Measurements from ENCODE around the gene RANGAP1.

The RANGAP1 gene

GRCh38 chr22:41217553-41218157 is 68.3 kb downstream of the RANGAP1 start:
- peak in 41 of 42 donors; percentile 28 to 84 (median 68) for DNase-seq
- intact Hi-C loops (cut with DNase I): no loop called here

DNA sequence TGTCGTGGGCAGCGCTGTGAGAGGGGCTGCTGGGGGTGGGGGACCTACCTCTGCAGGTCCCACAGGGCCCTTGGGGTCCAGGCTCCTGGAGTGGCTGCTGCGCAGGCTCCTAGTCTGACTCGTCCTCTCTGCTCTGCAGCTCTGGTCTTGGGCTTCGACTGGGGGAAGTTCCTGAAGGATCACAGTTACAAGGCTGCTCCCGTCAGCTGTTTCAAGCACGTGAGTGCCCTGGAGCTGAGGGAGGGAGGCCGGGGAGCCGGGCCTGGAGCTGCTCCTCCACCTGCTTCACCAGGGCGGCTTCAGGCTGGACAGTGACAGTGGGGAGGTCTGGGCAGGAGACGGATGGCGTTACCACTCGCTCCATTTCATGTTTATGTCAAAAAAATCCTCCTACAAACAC is 69.0 kb downstream of the RANGAP1 start:
- intact Hi-C loops (cut with DNase I): no loop called here
- DNase-seq: peak in 3 of 42 donors; percentile 23 to 45 (median 35)

- intact Hi-C loops (cut with DNase I): no loop called here
- no peak for DNase-seq
These were observed 70.1 kb downstream of the RANGAP1 start for GRCh38 chr22:41215926-41216325.

GRCh38 chr22:41215409-41215808 is 70.6 kb downstream of the RANGAP1 start:
- intact Hi-C loops (cut with DNase I): no loop called here
- no peak for DNase-seq

- DNase-seq: no peak
- intact Hi-C loops (cut with DNase I): no loop called here
These were observed 79.3 kb downstream of the RANGAP1 start for GRCh38 chr22:41206719-41207118.

GRCh38 chr22:41204992-41205900 is 80.7 kb downstream of the RANGAP1 start, which contains the start of gene L3MBTL2:
Gene L3MBTL2 (plus strand): TSS chr22:41205312. CDS start chr22:41205363, 51 bp downstream.
- peak; percentile 97 to 100 (median 100) for DNase-seq
- intact Hi-C loops (cut with DNase I): no loop called here

- intact Hi-C loops (cut with DNase I): no loop called here
- DNase-seq: no peak
These were observed 81.9 kb downstream of the RANGAP1 start for GRCh38 chr22:41204066-41204465.

DNA sequence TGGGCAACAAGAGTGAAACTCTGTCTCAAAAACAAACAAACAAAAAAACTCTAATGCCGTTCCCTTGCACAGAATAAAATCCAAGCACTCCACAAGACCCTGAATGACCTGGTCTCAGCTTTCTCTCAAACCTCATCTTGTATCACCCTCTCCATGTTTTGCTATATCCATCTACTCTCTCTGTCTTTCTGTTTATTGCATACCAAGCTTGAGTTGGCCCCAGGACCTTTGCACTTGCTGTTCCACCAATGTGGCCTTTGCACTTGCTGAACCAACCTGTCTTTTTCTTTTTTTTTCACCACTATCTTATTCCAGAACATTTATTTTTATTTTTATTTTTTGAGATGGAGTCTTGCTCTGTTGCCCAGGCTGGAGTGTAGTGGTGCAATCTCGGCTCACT is 82.9 kb downstream of the RANGAP1 start:
- intact Hi-C loops (cut with DNase I): no loop called here

DNA sequence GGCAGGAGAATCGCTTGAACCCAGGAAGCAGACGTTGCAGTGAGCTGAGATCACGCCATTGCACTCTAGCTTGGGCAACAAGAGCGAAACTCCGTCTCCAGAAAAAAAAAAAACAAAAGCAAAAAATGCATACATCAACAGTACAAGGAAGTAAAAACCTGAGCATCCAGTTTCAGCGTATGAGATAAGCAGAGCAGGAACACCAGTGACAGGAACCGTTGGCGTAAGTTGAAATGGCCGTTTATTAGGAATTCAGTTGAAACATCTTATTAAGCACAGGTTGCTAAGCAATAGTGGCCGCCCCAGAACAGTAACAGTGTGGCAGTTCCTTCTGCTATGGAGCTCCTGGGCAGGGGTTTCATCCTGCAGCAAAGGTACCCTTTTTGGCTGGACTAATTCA is 84.8 kb downstream of the RANGAP1 start:
- no peak for DNase-seq
- intact Hi-C loops (cut with DNase I): no loop called here

More for the DNA sequence above, 82.9 kb downstream of the RANGAP1 start:
- no peak for DNase-seq

GRCh38 chr22:41198027-41198580 is 87.9 kb downstream of the RANGAP1 start:
- intact Hi-C loops (cut with DNase I): loop anchor here (10.0 kb wide), 1 partner anchor 103 kb away; the partner anchor contains the start of gene EP300
- peak in 37 of 42 donors; percentile 39 to 82 (median 63) for DNase-seq

DNA sequence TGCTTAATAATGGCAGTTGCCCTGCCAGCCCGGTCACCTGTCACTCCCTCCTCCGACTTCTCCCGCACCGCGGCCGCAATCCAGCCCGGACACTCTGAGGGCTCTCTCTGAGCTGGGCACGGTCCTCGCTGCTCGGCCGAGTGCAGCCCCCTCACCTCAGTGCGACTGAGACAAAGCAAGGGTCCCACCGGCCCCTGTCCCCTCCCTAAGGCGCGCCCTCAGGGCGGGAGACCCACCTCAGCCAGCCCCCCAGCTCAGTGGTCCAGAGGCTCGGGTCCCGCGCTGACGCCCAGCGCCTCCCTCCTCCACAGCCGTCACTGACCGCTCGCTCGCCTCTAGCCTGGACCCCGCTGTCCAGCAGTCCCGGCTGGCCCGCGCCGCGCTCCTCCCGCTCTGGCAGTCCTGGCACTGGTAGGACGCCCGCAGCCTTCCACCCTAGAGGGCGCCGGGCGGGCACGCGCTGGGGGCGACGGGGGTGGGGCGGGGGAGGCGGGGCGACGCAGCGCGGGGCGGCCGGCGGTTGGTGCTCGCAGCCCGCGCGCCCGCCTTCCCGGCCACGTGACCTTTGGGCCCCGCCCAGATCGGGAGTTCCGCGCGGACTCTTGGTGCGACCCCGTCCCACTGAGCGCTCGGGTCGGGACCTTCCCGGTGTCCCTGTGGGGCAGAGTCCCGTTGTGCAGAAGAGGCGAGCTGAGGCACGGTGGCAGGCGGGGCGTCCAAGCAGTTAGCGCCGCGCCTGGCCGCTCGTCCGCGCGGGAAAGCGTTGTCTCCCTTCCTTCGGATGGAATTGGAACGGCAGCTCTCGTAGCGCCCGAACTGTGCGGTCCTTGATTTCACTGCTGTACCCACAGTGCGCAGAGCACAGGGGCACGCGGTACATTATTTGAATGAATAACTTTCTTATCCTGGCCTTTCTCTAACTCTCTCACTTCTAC is 88.7 kb downstream of the RANGAP1 start:
- intact Hi-C loops (cut with DNase I): loop anchor here (10.0 kb wide), 1 partner anchor 103 kb away; the partner anchor contains the start of gene EP300
- DNase-seq: peak; percentile 68 to 96 (median 90)

Data from head of caudate nucleus (tissue), 42 donors.